H9 (cell line): ENCODE measurements around the gene VWA8. TPM values are rescaled to one million over a fixed set of nuclear protein-coding genes. Genes with fewer than 3 reads are reported as not detected.
"Not testable (repeated sequence)": the region's sequence is repeated elsewhere in the genome, so short reads cannot be mapped to it uniquely, and the experiment has no call there.

ENCODE experiments used
- DNase-seq: peaks from one replicate; pipeline ENCODE4 v3.0.0-alpha.2; 2017
- H2AFZ ChIP-seq: one replicate; pipeline ENCODE4 v1.6.1; 2013; ENCODE audit warnings: mild to moderate bottlenecking, low read length, control low read depth, moderate library complexity
- H2AK5ac ChIP-seq: 2 replicates; pipeline ENCODE4 v1.6.1; 2013; ENCODE audit warnings: low read length, control low read depth, mixed read lengths; ENCODE audit not compliant: insufficient read length
- H2BK120ac ChIP-seq: one replicate; pipeline ENCODE4 v1.6.1; 2013; ENCODE audit warnings: low read depth, mild to moderate bottlenecking, low read length, control low read depth, inconsistent platforms; ENCODE audit not compliant: poor library complexity, severe bottlenecking
- H2BK12ac ChIP-seq: 2 replicates; pipeline ENCODE4 v1.6.1; 2013; ENCODE audit warnings: low read length, control low read depth, mixed read lengths, low read depth; ENCODE audit not compliant: insufficient read length
- H2BK15ac ChIP-seq: 2 replicates; pipeline ENCODE4 v1.6.1; 2013; ENCODE audit warnings: low read depth, low read length, control low read depth
- H2BK20ac ChIP-seq: one replicate; pipeline ENCODE4 v1.6.1; 2013; ENCODE audit warnings: low read depth, mild to moderate bottlenecking, low read length, control low read depth, inconsistent platforms; ENCODE audit not compliant: poor library complexity, severe bottlenecking
- H2BK5ac ChIP-seq: 2 replicates; pipeline ENCODE4 v1.6.1; 2013; ENCODE audit warnings: low read length, control low read depth, mixed read lengths; ENCODE audit not compliant: insufficient read length
- H3K14ac ChIP-seq: 2 replicates; pipeline ENCODE4 v1.6.1; 2013; ENCODE audit warnings: low read length, control low read depth; ENCODE audit not compliant: insufficient read depth
- H3K18ac ChIP-seq: 2 replicates; pipeline ENCODE4 v1.6.1; 2013; ENCODE audit warnings: low read depth, mild to moderate bottlenecking, mixed read lengths, low read length, control low read depth; ENCODE audit not compliant: insufficient read length
- H3K23ac ChIP-seq: 2 replicates; pipeline ENCODE4 v1.6.1; 2013; ENCODE audit warnings: low read length, control low read depth, mixed read lengths, low read depth; ENCODE audit not compliant: insufficient read length
- H3K23me2 ChIP-seq: 2 replicates; pipeline ENCODE4 v1.6.1; 2013; ENCODE audit warnings: low read depth, mild to moderate bottlenecking, mixed read lengths, low read length, control low read depth; ENCODE audit not compliant: insufficient read length, poor library complexity, severe bottlenecking
- H3K27ac ChIP-seq: 2 replicates; pipeline ENCODE4 v1.5.1; 2013; ENCODE audit warnings: low read length, control low read depth, mixed read lengths, low read depth; ENCODE audit not compliant: insufficient read length
- H3K27me3 ChIP-seq: 2 replicates; pipeline ENCODE4 v1.6.1; 2013; ENCODE audit warnings: low read length, control low read depth, inconsistent platforms; ENCODE audit not compliant: insufficient read depth
- H3K4ac ChIP-seq: 2 replicates; pipeline ENCODE4 v1.6.1; 2013; ENCODE audit warnings: low read depth, mild to moderate bottlenecking, control low read depth, inconsistent platforms, low read length, moderate library complexity
- H3K4me1 ChIP-seq: 2 replicates; pipeline ENCODE4 v1.6.1; 2013; ENCODE audit warnings: low read length, control low read depth, inconsistent platforms; ENCODE audit not compliant: insufficient read depth
- H3K4me2 ChIP-seq: 2 replicates; pipeline ENCODE4 v1.6.1; 2013; ENCODE audit warnings: low read length, control low read depth, mixed read lengths; ENCODE audit not compliant: insufficient read length, insufficient read depth
- H3K56ac ChIP-seq: 2 replicates; pipeline ENCODE4 v1.6.1; 2013; ENCODE audit warnings: low read depth, mild to moderate bottlenecking, mixed read lengths, low read length, control low read depth; ENCODE audit not compliant: insufficient read length
- H3K79me1 ChIP-seq: 2 replicates; pipeline ENCODE4 v1.6.1; 2013; ENCODE audit warnings: low read depth, mild to moderate bottlenecking, moderate library complexity, low read length, control low read depth, inconsistent platforms; ENCODE audit not compliant: insufficient read depth, poor library complexity, severe bottlenecking
- H3K79me2 ChIP-seq: 2 replicates; pipeline ENCODE4 v1.6.1; 2013; ENCODE audit warnings: low read length, control low read depth, inconsistent platforms; ENCODE audit not compliant: insufficient read depth
- H3K9ac ChIP-seq: 2 replicates; pipeline ENCODE4 v1.6.1; 2013; ENCODE audit warnings: low read length, control low read depth, mixed read lengths; ENCODE audit not compliant: insufficient read length; ENCODE audit errors: extremely low read depth
- H3K9me3 ChIP-seq: one replicate; pipeline ENCODE4 v1.6.1; 2013; ENCODE audit warnings: low read depth, low read length, inconsistent platforms; ENCODE audit not compliant: control insufficient read depth
- H3T11ph ChIP-seq: one replicate; pipeline ENCODE4 v1.6.1; 2013; ENCODE audit warnings: mild to moderate bottlenecking, low read length, control low read depth, inconsistent platforms
- H4K20me1 ChIP-seq: one replicate; pipeline ENCODE4 v1.6.1; 2013; ENCODE audit not compliant: control insufficient read depth, insufficient read length, insufficient read depth
- H4K5ac ChIP-seq: 2 replicates; pipeline ENCODE4 v1.6.1; 2013; ENCODE audit warnings: low read depth, mild to moderate bottlenecking, mixed read lengths, low read length, control low read depth; ENCODE audit not compliant: insufficient read length
- H4K8ac ChIP-seq: replicated peaks from 2 replicates; pipeline ENCODE4 v1.6.1; 2013; ENCODE audit warnings: low read length, control low read depth, mixed read lengths, low read depth; ENCODE audit not compliant: insufficient read length
- H4K91ac ChIP-seq: 2 replicates; pipeline ENCODE4 v1.6.1; 2013; ENCODE audit warnings: low read depth, mild to moderate bottlenecking, moderate library complexity, mixed read lengths, low read length, control low read depth; ENCODE audit not compliant: insufficient read length
- H3K27ac Mint-ChIP-seq, 3 experiments: 2 replicates in 2 of 3; 3 replicates in 1 of 3; pipeline ENCODE4 v1.8.0; 2020 to 2021; ENCODE audit warnings: mixed read lengths in 3 of 3, mild to moderate bottlenecking in 1 of 3, moderate library complexity in 1 of 3
- H3K27me3 Mint-ChIP-seq: 2 replicates; pipeline ENCODE4 v1.8.0; 2021; ENCODE audit warnings: low read depth, mild to moderate bottlenecking, moderate library complexity, mixed read lengths
- H3K36me3 Mint-ChIP-seq, 3 experiments: 2 replicates in 2 of 3; 3 replicates in 1 of 3; pipeline ENCODE4 v1.8.0; 2020 to 2021; ENCODE audit warnings: low read depth in 3 of 3, mixed read lengths in 3 of 3; ENCODE audit not compliant: insufficient read depth in 1 of 3
- H3K4me1 Mint-ChIP-seq, 2 experiments: 2 replicates each; pipeline ENCODE4 v1.8.0; 2020; ENCODE audit warnings: mixed read lengths in 2 of 2
- H3K4me3 Mint-ChIP-seq, 2 experiments: 2 replicates in 1 of 2; 3 replicates in 1 of 2; pipeline ENCODE4 v1.8.0; 2020 to 2021; ENCODE audit warnings: mild to moderate bottlenecking in 2 of 2, mixed read lengths in 2 of 2, moderate library complexity in 1 of 2
- H3K9me3 Mint-ChIP-seq, 2 experiments: 2 replicates in 1 of 2; 3 replicates in 1 of 2; pipeline ENCODE4 v1.8.0; 2020; ENCODE audit warnings: mild to moderate bottlenecking in 2 of 2, mixed read lengths in 2 of 2, moderate library complexity in 1 of 2
- WGBS: extraction: QIAGEN DNeasy Blood & Tissue Kit; methylation state at CpG from one replicate; pipeline ENCODE4 v1.1.7; 2013; ENCODE audit warnings: missing lambda C conversion rate, low lambda C conversion rate, mixed read lengths; ENCODE audit not compliant: insufficient read length; ENCODE audit errors: extremely low coverage; 5-methylcytosine and 5-hydroxymethylcytosine counted together
- total RNA-seq: library from RNA; stranded (reverse); gene quantifications from 2 replicates; pipeline ENCODE4 v1.2.1, GENCODE V29; 2021
- TF ChIP-seq, protein P1 (sequence below): fragments of 200-600 bp; sonication (generic); conservative IDR thresholded peaks from 3 replicates; pipeline ENCODE4 v1.8.0; 2021; ENCODE audit warnings: antibody characterized with exemption, mild to moderate bottlenecking

VWA8 gene
- total RNA-seq, 1 experiment from 2014 or later: 17.4 TPM

GRCh38 chr13:41637586-41637985 lies 323.3 kb downstream of the VWA8 start:
- Histone ChIP-seq H4K91ac (no peak overlapping the region), H4K20me1 (no peaks in the 10 kb centered on the region), H3K9me3 (no peaks in the 10 kb centered on the region), H4K8ac (no peak overlapping the region), H3T11ph (no peak overlapping the region), H3K79me2 (no peaks in the 10 kb centered on the region), H2BK5ac (no peak overlapping the region), H3K4me2 (no peak overlapping the region), H2AFZ (no peak overlapping the region), H2BK20ac (no peak overlapping the region), H2AK5ac (no peak overlapping the region), H3K23ac (no peak overlapping the region), H3K56ac (no peak overlapping the region), H2BK15ac (no peak overlapping the region), H3K14ac (no peak overlapping the region), H2BK12ac (no peak overlapping the region), H3K4me1 (no peaks in the 10 kb centered on the region), H3K27me3 (no peaks in the 10 kb centered on the region), H3K23me2 (no peaks in the 10 kb centered on the region), H4K5ac (no peak overlapping the region), H2BK120ac (no peak overlapping the region), H3K4ac (no peak overlapping the region), H3K27ac (no peak overlapping the region), H3K9ac (no peak overlapping the region), H3K18ac (no peak overlapping the region), H3K79me1 (no peaks in the 10 kb centered on the region)
- WGBS: no CpG with 5 or more reads among the region's 1 CpG
- Mint-ChIP-seq H3K4me1 (peaks cover 3 to 4% of the 10 kb centered on the region in 2 experiments), H3K27ac (no peak overlapping the region), H3K9me3 (no peaks in the 10 kb centered on the region), H3K36me3 (no peaks in the 10 kb centered on the region), H3K27me3 (no peaks in the 10 kb centered on the region), H3K4me3 (no peak overlapping the region)
- TF ChIP-seq, protein P1, sequence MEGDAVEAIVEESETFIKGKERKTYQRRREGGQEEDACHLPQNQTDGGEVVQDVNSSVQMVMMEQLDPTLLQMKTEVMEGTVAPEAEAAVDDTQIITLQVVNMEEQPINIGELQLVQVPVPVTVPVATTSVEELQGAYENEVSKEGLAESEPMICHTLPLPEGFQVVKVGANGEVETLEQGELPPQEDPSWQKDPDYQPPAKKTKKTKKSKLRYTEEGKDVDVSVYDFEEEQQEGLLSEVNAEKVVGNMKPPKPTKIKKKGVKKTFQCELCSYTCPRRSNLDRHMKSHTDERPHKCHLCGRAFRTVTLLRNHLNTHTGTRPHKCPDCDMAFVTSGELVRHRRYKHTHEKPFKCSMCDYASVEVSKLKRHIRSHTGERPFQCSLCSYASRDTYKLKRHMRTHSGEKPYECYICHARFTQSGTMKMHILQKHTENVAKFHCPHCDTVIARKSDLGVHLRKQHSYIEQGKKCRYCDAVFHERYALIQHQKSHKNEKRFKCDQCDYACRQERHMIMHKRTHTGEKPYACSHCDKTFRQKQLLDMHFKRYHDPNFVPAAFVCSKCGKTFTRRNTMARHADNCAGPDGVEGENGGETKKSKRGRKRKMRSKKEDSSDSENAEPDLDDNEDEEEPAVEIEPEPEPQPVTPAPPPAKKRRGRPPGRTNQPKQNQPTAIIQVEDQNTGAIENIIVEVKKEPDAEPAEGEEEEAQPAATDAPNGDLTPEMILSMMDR: no peak
- no peak for DNase-seq

DNA sequence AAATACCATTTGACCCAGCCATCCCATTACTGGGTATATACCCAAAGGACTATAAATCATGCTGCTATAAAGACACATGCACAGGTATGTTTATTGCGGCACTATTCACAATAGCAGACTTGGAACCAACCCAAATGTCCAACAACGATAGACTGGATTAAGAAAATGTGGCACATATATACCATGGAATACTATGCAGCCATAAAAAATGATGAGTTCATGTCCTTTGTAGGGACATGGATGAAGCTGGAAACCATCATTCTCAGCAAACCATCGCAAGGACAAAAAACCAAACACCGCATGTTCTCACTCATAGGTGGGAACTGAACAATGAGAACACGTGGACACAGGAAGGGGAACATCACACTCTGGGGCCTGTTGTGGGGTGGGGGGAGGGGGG lies 323.9 kb downstream of the VWA8 start:
- not testable (repeated sequence) for H3K14ac ChIP-seq, H3K56ac ChIP-seq, H3K9me3 ChIP-seq, H2BK15ac ChIP-seq, H3K9ac ChIP-seq, H3K9me3 Mint-ChIP-seq, H2BK20ac ChIP-seq, DNase-seq, H2BK120ac ChIP-seq, H3K36me3 Mint-ChIP-seq, H3K27me3 Mint-ChIP-seq, H3K4ac ChIP-seq, H3K27ac Mint-ChIP-seq, H4K8ac ChIP-seq, H2AK5ac ChIP-seq, H4K5ac ChIP-seq, H3K4me1 ChIP-seq, H3K18ac ChIP-seq, H3K79me2 ChIP-seq, H3K4me2 ChIP-seq, H2AFZ ChIP-seq, H3K27ac ChIP-seq, H3K27me3 ChIP-seq, H3K4me1 Mint-ChIP-seq, H2BK12ac ChIP-seq, H3K79me1 ChIP-seq, H3K23ac ChIP-seq, H4K20me1 ChIP-seq, H4K91ac ChIP-seq, H3T11ph ChIP-seq, H2BK5ac ChIP-seq, H3K4me3 Mint-ChIP-seq, H3K23me2 ChIP-seq
- no CpG with 5 or more reads among the region's 5 CpGs for WGBS
